Measurements from ENCODE around the gene ZNF773. TPM values are rescaled to one million over a fixed set of nuclear protein-coding genes. Genes with fewer than 3 reads are reported as not detected.

ZNF773 gene
- polyA plus RNA-seq, 4 donors = 10.1 to 13.9 (median 11.6) TPM

DNA sequence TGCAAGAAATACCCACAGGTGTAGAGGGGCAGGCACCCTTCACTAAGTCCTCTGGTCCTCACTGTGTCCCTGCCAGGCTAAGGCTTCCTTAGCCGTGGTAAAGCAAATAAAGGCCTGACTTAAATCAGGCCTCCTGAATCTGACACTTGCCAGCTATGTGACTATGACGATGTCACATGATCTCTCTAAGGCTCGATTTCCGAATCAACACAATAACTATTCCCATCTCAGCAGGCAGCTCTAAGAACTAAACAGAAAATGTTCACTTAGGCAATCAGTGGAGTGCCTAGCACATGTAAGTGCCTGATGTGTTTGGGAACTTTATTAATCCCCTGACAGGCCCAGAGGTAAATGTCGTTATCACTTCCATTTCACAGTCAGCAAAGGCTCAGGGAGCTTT, 57.9 kb downstream of the ZNF773 start:
- DNase-seq (ENCODE audit: low read depth in 4 of 4, low spot score in 3 of 4) = no peak

Other genes with a start within 250 kb of the ZNF773 start
- 1 to 10 TPM; 2.6 to 3.5 (median 3.0) TPM for gene ZNF460, start 219.5 kb upstream of the ZNF773 start, polyA plus RNA-seq (ENCODE audit: insufficient read length in 4 of 4)
- 10 to 100 TPM in 1 of 4 donors, 1 to 10 TPM in 3; 7.2 to 10.3 (median 8.8) TPM for gene ZNF543, start 179.5 kb upstream of the ZNF773 start, polyA plus RNA-seq (ENCODE audit: insufficient read length in 4 of 4)
- gene ZNF304, start 148.7 kb upstream of the ZNF773 start, polyA plus RNA-seq (ENCODE audit: insufficient read length in 4 of 4) = 10 to 100 TPM; 14.7 to 19.0 (median 17.1) TPM
- gene TRAPPC2B, start 136.4 kb upstream of the ZNF773 start, polyA plus RNA-seq (ENCODE audit: insufficient read length in 4 of 4) = 10 to 100 TPM; 14.8 to 20.2 (median 16.6) TPM
- 1 to 10 TPM; 2.5 to 6.6 (median 6.0) TPM for gene ZNF547, start 136.4 kb upstream of the ZNF773 start, polyA plus RNA-seq (ENCODE audit: insufficient read length in 4 of 4)
- 10 to 100 TPM; 21.8 to 27.6 (median 24.8) TPM for gene ZNF548, start 110.1 kb upstream of the ZNF773 start, polyA plus RNA-seq (ENCODE audit: insufficient read length in 4 of 4)
- 10 to 100 TPM; 11.7 to 13.9 (median 12.3) TPM for gene ZNF17, start 88.8 kb upstream of the ZNF773 start, polyA plus RNA-seq (ENCODE audit: insufficient read length in 4 of 4)
- 10 to 100 TPM in 3 of 4 donors, 1 to 10 TPM in 1; 5.6 to 14.0 (median 12.7) TPM for gene ZNF749, start 64.6 kb upstream of the ZNF773 start, polyA plus RNA-seq (ENCODE audit: insufficient read length in 4 of 4)
- 1 to 10 TPM; 1.6 to 5.8 (median 3.1) TPM for gene VN1R1, start 42.8 kb upstream of the ZNF773 start, polyA plus RNA-seq (ENCODE audit: insufficient read length in 4 of 4)
- gene ZNF772, start 22.4 kb upstream of the ZNF773 start, polyA plus RNA-seq (ENCODE audit: insufficient read length in 4 of 4) = 10 to 100 TPM in 3 of 4 donors, 1 to 10 TPM in 1; 9.8 to 23.2 (median 22.3) TPM
- 10 to 100 TPM; 14.2 to 23.6 (median 20.2) TPM for gene ZNF419, start 12.2 kb upstream of the ZNF773 start, polyA plus RNA-seq (ENCODE audit: insufficient read length in 4 of 4)
- 10 to 100 TPM; 10.5 to 15.7 (median 14.1) TPM for gene ZNF549, start 27.4 kb downstream of the ZNF773 start, polyA plus RNA-seq (ENCODE audit: insufficient read length in 4 of 4)
- 10 to 100 TPM; 15.1 to 22.7 (median 21.1) TPM for gene ZNF550, start 59.9 kb downstream of the ZNF773 start, polyA plus RNA-seq (ENCODE audit: insufficient read length in 4 of 4)
- 10 to 100 TPM in 1 of 4 donors, 1 to 10 TPM in 3; 7.3 to 10.1 (median 8.6) TPM for gene ZNF416, start 79.0 kb downstream of the ZNF773 start, polyA plus RNA-seq (ENCODE audit: insufficient read length in 4 of 4)
- gene ZIK1, start 84.2 kb downstream of the ZNF773 start, polyA plus RNA-seq (ENCODE audit: insufficient read length in 4 of 4) = 10 to 100 TPM; 12.9 to 21.4 (median 17.3) TPM
- gene ZNF530, start 99.9 kb downstream of the ZNF773 start, polyA plus RNA-seq (ENCODE audit: insufficient read length in 4 of 4) = 1 to 10 TPM; 4.4 to 5.4 (median 4.7) TPM
- 10 to 100 TPM; 16.0 to 28.1 (median 27.1) TPM for gene ZNF134, start 114.3 kb downstream of the ZNF773 start, polyA plus RNA-seq (ENCODE audit: insufficient read length in 4 of 4)
- 10 to 100 TPM; 24.7 to 46.4 (median 32.4) TPM for gene ZNF211, start 133.2 kb downstream of the ZNF773 start, polyA plus RNA-seq (ENCODE audit: insufficient read length in 4 of 4)
- gene ZSCAN4, start 169.0 kb downstream of the ZNF773 start, polyA plus RNA-seq (ENCODE audit: insufficient read length in 4 of 4) = under 1 TPM in 2 of 4 donors, not detected in 2; 0.09 to 0.17 TPM
- 10 to 100 TPM in 3 of 4 donors, 1 to 10 TPM in 1; 9.3 to 17.4 (median 15.0) TPM for gene ZNF551, start 182.0 kb downstream of the ZNF773 start, polyA plus RNA-seq (ENCODE audit: insufficient read length in 4 of 4)
- 10 to 100 TPM; 22.8 to 33.6 (median 31.2) TPM for gene ZNF154, start 209.3 kb downstream of the ZNF773 start, polyA plus RNA-seq (ENCODE audit: insufficient read length in 4 of 4)
- 10 to 100 TPM in 3 of 4 donors, 1 to 10 TPM in 1; 9.4 to 19.4 (median 19.3) TPM for gene ZNF671, start 227.7 kb downstream of the ZNF773 start, polyA plus RNA-seq (ENCODE audit: insufficient read length in 4 of 4)
- gene ZNF776, start 246.9 kb downstream of the ZNF773 start, polyA plus RNA-seq (ENCODE audit: insufficient read length in 4 of 4) = 10 to 100 TPM; 24.9 to 39.6 (median 36.9) TPM

Measured in left renal pelvis (tissue), 4 donors.